ENCODE data around the gene HTR7. TPM values are rescaled to one million over a fixed set of nuclear protein-coding genes. Genes with fewer than 3 reads are reported as not detected.

Gene HTR7
- total and polyA plus RNA-seq, 2 of the 8 experiments (the other 6 are each of a cell fraction or from before 2014, with no cell fraction given): 22.9 to 24.6 TPM

DNA sequence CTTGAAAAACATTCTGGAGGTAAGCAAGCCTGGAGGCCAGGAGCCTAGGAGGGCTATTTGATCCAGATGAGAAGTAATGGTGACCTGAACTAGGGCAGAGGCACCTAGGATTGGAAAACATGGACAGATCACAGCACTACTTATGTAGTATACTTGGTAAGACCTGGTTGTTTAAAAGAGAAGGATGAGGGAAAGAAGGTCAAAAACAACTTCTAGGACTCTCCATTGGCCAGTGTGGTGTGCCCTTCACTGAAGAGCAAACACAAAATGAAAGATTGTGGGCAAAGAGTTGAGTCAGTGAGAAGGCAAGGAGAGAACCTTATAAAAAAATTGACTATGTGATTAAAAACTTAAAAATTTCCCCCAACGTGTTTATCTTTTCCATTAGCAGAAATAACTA is 48.8 kb upstream of the HTR7 start:
- Histone ChIP-seq H2AK5ac (ENCODE audit: low read depth, low read length) (no peak overlapping the region), H3K9ac (replicated peaks in 1 of 4; ENCODE audit: extremely low read depth in 1 of 4, low read depth in 3 of 4, low read length in 3 of 4) (no peak overlapping the region), H3K27me3 (replicated peaks in 1 of 4; ENCODE audit: control insufficient read depth in 3 of 4, extremely low read depth in 1 of 4, insufficient read depth in 3 of 4, low read length in 3 of 4) (no peaks in the 10 kb centered on the region; a peak in 1 of 7 replicates), H3K18ac (ENCODE audit: extremely low read depth, low read length) (no peak overlapping the region), H3K4me3 (ENCODE audit: extremely low read depth in 1 of 4, insufficient read depth in 2 of 4, low read depth in 3 of 4, low read length in 4 of 4) (no peak overlapping the region), H2BK120ac (replicated peaks; ENCODE audit: low read depth, low read length) (no peak overlapping the region), H4K5ac (ENCODE audit: insufficient read length, low read depth, low read length) (no peak overlapping the region), H2BK5ac (ENCODE audit: low read depth, low read length) (no peak overlapping the region), H3K23ac (ENCODE audit: insufficient read length) (no peak overlapping the region), H3K36me3 (ENCODE audit: control insufficient read depth in 2 of 4, insufficient read depth in 4 of 4, low read length in 3 of 4) (peaks cover 0 to 14% (median 5%) of the 10 kb centered on the region in 4 experiments; a peak in 3 of 8 replicates), H4K91ac (replicated peaks; ENCODE audit: insufficient read length, low read length) (no peak overlapping the region), H3K79me2 (ENCODE audit: control insufficient read depth in 1 of 2, insufficient read depth in 2 of 2, low read length in 2 of 2) (no peaks in the 10 kb centered on the region), H3K79me1 (ENCODE audit: low read depth, low read length) (no peaks in the 10 kb centered on the region), H3K14ac (ENCODE audit: insufficient read length) (no peak overlapping the region), H2BK20ac (ENCODE audit: low read length) (no peak overlapping the region), H2BK15ac (ENCODE audit: low read length) (no peak overlapping the region), H3K56ac (replicated peaks; ENCODE audit: insufficient read length, low read depth, low read length) (no peak overlapping the region), H3K27ac (ENCODE audit: low read depth, low read length) (no peak overlapping the region), H2AFZ (ENCODE audit: low read length) (no peak overlapping the region), H2BK12ac (ENCODE audit: low read depth, low read length) (no peak overlapping the region), H3K23me2 (ENCODE audit: low read depth, low read length) (no peaks in the 10 kb centered on the region), H3K9me3 (ENCODE audit: insufficient read depth in 2 of 2, low read depth in 1 of 2, low read length in 1 of 2) (no peaks in the 10 kb centered on the region; a peak in 1 of 4 replicates), H3K4me2 (ENCODE audit: insufficient read depth in 1 of 2, low read depth in 2 of 2, low read length in 2 of 2) (no peak overlapping the region), H4K8ac (ENCODE audit: extremely low read depth, insufficient read depth, low read length) (no peak overlapping the region), H4K20me1 (replicated peaks in 1 of 2; ENCODE audit: control insufficient read depth in 1 of 2, insufficient read depth in 2 of 2, low read length in 2 of 2) (no peaks in the 10 kb centered on the region), H3K4me1 (replicated peaks in 1 of 4; ENCODE audit: control insufficient read depth in 3 of 4, insufficient read depth in 4 of 4, low read length in 3 of 4) (no peaks in the 10 kb centered on the region), H3K4ac (replicated peaks; ENCODE audit: insufficient read length, low read depth, low read length) (no peak overlapping the region)
- TF ChIP-seq MAFK (IDR thresholded peaks at IDR 0.05; ENCODE audit: low read depth, low read length): no peak
- TF ChIP-seq KDM4A (IDR thresholded peaks at IDR 0.05; ENCODE audit: low read depth, low read length, severe bottlenecking): no peak
- TF ChIP-seq GABPA (IDR thresholded peaks at IDR 0.05; ENCODE audit: borderline replicate concordance, insufficient read depth, low read length): no peak
- no peak for TF ChIP-seq KDM1A (IDR thresholded peaks at IDR 0.05; ENCODE audit: borderline replicate concordance, low read length)
- TF ChIP-seq RFX5 (IDR thresholded peaks at IDR 0.05; ENCODE audit: borderline replicate concordance, low read depth, low read length): no peak
- TF ChIP-seq ASH2L (IDR thresholded peaks at IDR 0.05; ENCODE audit: low read length): no peak
- TF ChIP-seq SP4 (IDR thresholded peaks at IDR 0.05; ENCODE audit: low read length): no peak
- TF ChIP-seq YY1 (IDR thresholded peaks at IDR 0.05; ENCODE audit: low read depth, low read length): no peak
- no peak for TF ChIP-seq EZH2 (IDR thresholded peaks at IDR 0.05; ENCODE audit: low read depth, low read length, severe bottlenecking)
- TF ChIP-seq TCF12 (IDR thresholded peaks at IDR 0.05; ENCODE audit: low read depth, low read length): no peak
- no peak for TF ChIP-seq GTF2F1 (IDR thresholded peaks at IDR 0.05; ENCODE audit: borderline replicate concordance, low read depth, low read length)
- TF ChIP-seq, protein P1, sequence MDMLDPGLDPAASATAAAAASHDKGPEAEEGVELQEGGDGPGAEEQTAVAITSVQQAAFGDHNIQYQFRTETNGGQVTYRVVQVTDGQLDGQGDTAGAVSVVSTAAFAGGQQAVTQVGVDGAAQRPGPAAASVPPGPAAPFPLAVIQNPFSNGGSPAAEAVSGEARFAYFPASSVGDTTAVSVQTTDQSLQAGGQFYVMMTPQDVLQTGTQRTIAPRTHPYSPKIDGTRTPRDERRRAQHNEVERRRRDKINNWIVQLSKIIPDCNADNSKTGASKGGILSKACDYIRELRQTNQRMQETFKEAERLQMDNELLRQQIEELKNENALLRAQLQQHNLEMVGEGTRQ (IDR thresholded peaks at IDR 0.05; ENCODE audit: low read length): no peak
- no peak for TF ChIP-seq POLR2AphosphoS5 (IDR thresholded peaks at IDR 0.05; ENCODE audit: low read depth, low read length)
- ChIA-PET CTCF (ENCODE audit: partially characterized antibody) (no interaction called here), POLR2A (ENCODE audit: partially characterized antibody) (no interaction called here)
- no peak for FAIRE-seq
- no peak for DNase-seq (ENCODE audit: low read depth in 1 of 2, low spot score in 2 of 2)
- 94% methylated on average over 1 of the region's 1 CpG; no CpG with 5 or more reads in 1 of the 2 experiments for WGBS, 2 experiments (ENCODE audit: extremely low coverage in 1 of 2, insufficient coverage in 1 of 2, insufficient read length in 1 of 2, insufficient replicate concordance in 2 of 2, low coverage in 1 of 2, low lambda C conversion rate in 2 of 2, missing lambda C conversion rate in 1 of 2)
